ENCODE results near the gene GOLGA8B.
A peak's percentile ranks its signal among the peaks of the same experiment; 100 is the strongest.
"Not testable (repeated sequence)": the region's sequence is repeated elsewhere in the genome, so short reads cannot be mapped to it uniquely, and the experiment has no call there.

GOLGA8B gene

GRCh38 chr15:34598799-34599585, 15.5 kb upstream of the GOLGA8B start:
- no peak for DNase-seq (ENCODE audit: low read depth in 2 of 2)

- DNase-seq (ENCODE audit: low read depth in 2 of 2) = no peak
These were observed 13.9 kb upstream of the GOLGA8B start for GRCh38 chr15:34597316-34597715.

GRCh38 chr15:34594361-34594760, 10.9 kb upstream of the GOLGA8B start:
- no peak for DNase-seq (ENCODE audit: low read depth in 2 of 2)

- DNase-seq (ENCODE audit: low read depth in 2 of 2) = no peak
These were observed 7.9 kb upstream of the GOLGA8B start for GRCh38 chr15:34591306-34591705.

- peak; percentile 15 to 44 for DNase-seq (ENCODE audit: low read depth in 2 of 2)
These were observed 4.7 kb upstream of the GOLGA8B start for GRCh38 chr15:34588046-34588674.

- not testable (repeated sequence) for DNase-seq (ENCODE audit: low read depth in 2 of 2)
These were observed 2.5 kb upstream of the GOLGA8B start for GRCh38 chr15:34585966-34586365.

- no peak for DNase-seq (ENCODE audit: low read depth in 2 of 2)
These were observed 1.5 kb upstream of the GOLGA8B start for GRCh38 chr15:34584996-34585395.

- DNase-seq (ENCODE audit: low read depth in 2 of 2) = no peak
These were observed 848 bp upstream of the GOLGA8B start for GRCh38 chr15:34584330-34584668.

- DNase-seq (ENCODE audit: low read depth in 2 of 2) = peak in 1 of 2 donors; percentile 27
These were observed 735 bp downstream of the GOLGA8B start for GRCh38 chr15:34582461-34583371.

GRCh38 chr15:34581687-34582460, 1.6 kb downstream of the GOLGA8B start:
- DNase-seq (ENCODE audit: low read depth in 2 of 2) = not testable (repeated sequence)

GRCh38 chr15:34581043-34581365, 2.4 kb downstream of the GOLGA8B start:
- DNase-seq (ENCODE audit: low read depth in 2 of 2) = no peak

- DNase-seq (ENCODE audit: low read depth in 2 of 2) = not testable (repeated sequence)
These were observed 3.0 kb downstream of the GOLGA8B start for GRCh38 chr15:34580251-34581042.

GRCh38 chr15:34578283-34578674, 5.2 kb downstream of the GOLGA8B start:
- no peak for DNase-seq (ENCODE audit: low read depth in 2 of 2)

- DNase-seq (ENCODE audit: low read depth in 2 of 2) = not testable (repeated sequence)
These were observed 5.7 kb downstream of the GOLGA8B start for GRCh38 chr15:34577658-34578282.

GRCh38 chr15:34575035-34575434, 8.4 kb downstream of the GOLGA8B start:
- DNase-seq (ENCODE audit: low read depth in 2 of 2) = not testable (repeated sequence)

GRCh38 chr15:34572921-34573320, 10.5 kb downstream of the GOLGA8B start:
- DNase-seq (ENCODE audit: low read depth in 2 of 2) = not testable (repeated sequence)

- not testable (repeated sequence) for DNase-seq (ENCODE audit: low read depth in 2 of 2)
These were observed 11.3 kb downstream of the GOLGA8B start for GRCh38 chr15:34572019-34572641.

- not testable (repeated sequence) for DNase-seq (ENCODE audit: low read depth in 2 of 2)
These were observed 13.6 kb downstream of the GOLGA8B start for GRCh38 chr15:34569670-34570396.

- not testable (repeated sequence) for DNase-seq (ENCODE audit: low read depth in 2 of 2)
These were observed 16.3 kb downstream of the GOLGA8B start for GRCh38 chr15:34567174-34567573.

Measured in stimulated activated CD4-positive, alpha-beta T cell treated with anti-CD3 and anti-CD28 coated beads, Interleukin-1b, Interleukin-23, amount 100 ng/mL, for 4 hours (primary cell).